MM.1S (cell line): ENCODE results near the gene LAMB3.

Experiments
- DNase-seq: peaks from one replicate; pipeline ENCODE4 v3.0.0-alpha.2; 2015
- H2AFZ ChIP-seq: fragments of 300-600 bp; sonication (generic); 2 replicates; pipeline ENCODE4 v1.6.0; 2016; ENCODE audit warnings: antibody characterized with exemption, low read length
- H3F3A ChIP-seq: fragments of 300-600 bp; sonication (generic); 2 replicates; pipeline ENCODE4 v1.6.1; 2016; ENCODE audit warnings: mild to moderate bottlenecking, antibody characterized with exemption, low read length, moderate library complexity, mixed read lengths; ENCODE audit not compliant: insufficient read depth
- H3K27ac ChIP-seq: fragments of 300-600 bp; sonication (generic); 2 replicates; pipeline ENCODE4 v1.5.1; 2016; ENCODE audit warnings: mild to moderate bottlenecking, low read length
- H3K27me3 ChIP-seq: fragments of 300-600 bp; sonication (generic); replicated peaks from 2 replicates; pipeline ENCODE4 v1.6.0; 2016; ENCODE audit warnings: low read length; ENCODE audit not compliant: insufficient read depth
- H3K36me3 ChIP-seq: fragments of 300-600 bp; sonication (generic); replicated peaks from 2 replicates; pipeline ENCODE4 v1.6.1; 2016; ENCODE audit warnings: mild to moderate bottlenecking, low read length, mixed read lengths; ENCODE audit not compliant: insufficient read depth
- H3K4me1 ChIP-seq: fragments of 300-600 bp; sonication (generic); 2 replicates; pipeline ENCODE4 v1.6.1; 2016; ENCODE audit warnings: low read length, mixed read lengths
- H3K4me2 ChIP-seq: fragments of 300-600 bp; sonication (generic); 2 replicates; pipeline ENCODE4 v1.6.0; 2016; ENCODE audit warnings: low read depth, low read length
- H3K4me3 ChIP-seq: fragments of 300-600 bp; sonication (generic); 2 replicates; pipeline ENCODE4 v1.5.1; 2016; ENCODE audit warnings: low read length, mixed read lengths
- H3K79me2 ChIP-seq: fragments of 300-600 bp; sonication (generic); 2 replicates; pipeline ENCODE4 v1.6.1; 2016; ENCODE audit warnings: mixed run types, low read length, mixed read lengths
- H3K9ac ChIP-seq: fragments of 300-600 bp; sonication (generic); 2 replicates; pipeline ENCODE4 v1.6.1; 2016; ENCODE audit warnings: low read length, mixed read lengths
- H3K9me2 ChIP-seq: fragments of 300-600 bp; sonication (generic); replicated peaks from 2 replicates; pipeline ENCODE4 v1.6.1; 2016; ENCODE audit warnings: mild to moderate bottlenecking, low read length, mixed read lengths; ENCODE audit not compliant: insufficient read depth
- H3K9me3 ChIP-seq: fragments of 300-600 bp; sonication (generic); replicated peaks from 2 replicates; pipeline ENCODE4 v1.6.1; 2016; ENCODE audit warnings: mild to moderate bottlenecking, low read length, mixed read lengths; ENCODE audit not compliant: insufficient read depth
- H4K20me1 ChIP-seq: fragments of 300-600 bp; sonication (generic); 2 replicates; pipeline ENCODE4 v1.6.1; 2016; ENCODE audit warnings: mild to moderate bottlenecking, low read length, moderate library complexity, mixed read lengths; ENCODE audit not compliant: insufficient read depth
- EZH2 ChIP-seq: fragments of 300-600 bp; sonication (generic); optimal IDR thresholded peaks from 2 replicates; pipeline ENCODE3; 2017; ENCODE audit warnings: low read depth, mild to moderate bottlenecking, antibody characterized with exemption, low read length, mixed read lengths
- EZH2phosphoT487 ChIP-seq: fragments of 300-600 bp; sonication (generic); IDR thresholded peaks from 2 replicates; pipeline ENCODE4 v1.6.1; 2018; ENCODE audit warnings: antibody characterized with exemption, low read length
- TF ChIP-seq, protein P1 (sequence below): fragments of 300-600 bp; sonication (generic); IDR thresholded peaks from 2 replicates; pipeline ENCODE4 v1.5.1; 2016; ENCODE audit warnings: antibody characterized with exemption, low read length, mixed read lengths

The LAMB3 gene

DNA sequence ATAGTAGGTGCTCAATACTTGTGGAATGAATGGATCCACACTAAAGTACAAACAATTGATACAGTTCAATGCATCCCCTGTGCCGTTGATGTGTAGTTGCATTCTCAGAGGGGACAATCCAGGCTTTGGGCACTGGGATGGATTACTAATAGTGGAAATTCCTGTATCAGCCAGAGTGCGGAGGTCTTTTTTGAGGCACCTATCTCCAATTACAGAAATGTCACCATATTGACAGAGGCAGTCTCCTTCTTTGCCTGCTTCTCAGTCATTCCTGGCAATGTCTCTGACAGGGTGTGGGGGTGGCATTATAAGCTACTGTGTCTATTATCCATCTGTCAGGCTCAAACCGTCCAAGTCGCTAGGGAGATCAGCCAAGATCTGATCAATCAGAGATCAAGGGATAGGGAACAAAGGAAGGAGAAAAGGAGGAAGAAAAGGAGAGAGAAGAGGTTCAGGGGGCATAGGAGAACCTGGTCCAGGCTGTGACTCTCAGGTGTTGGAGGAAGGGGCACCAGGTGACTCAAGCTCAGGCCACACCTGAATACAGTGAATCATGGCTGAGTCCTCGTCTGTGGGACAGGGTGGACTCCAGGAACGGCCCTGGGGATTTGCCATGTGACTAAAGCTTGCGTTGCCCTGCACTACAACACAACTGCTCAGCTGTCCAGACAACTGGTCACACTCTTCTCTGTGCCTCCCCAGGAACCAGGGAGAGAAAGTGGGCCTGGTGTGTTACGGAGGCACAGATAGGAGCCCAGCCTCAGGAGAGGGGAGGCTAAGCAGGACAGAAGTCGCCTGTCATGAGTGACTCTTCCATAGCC is 3.4 kb upstream of the LAMB3 start:
- no peaks in the 10 kb centered on the region for H3K79me2 ChIP-seq
- H3K4me2 ChIP-seq, result no peak overlapping the region
- H3K9me3 ChIP-seq, result no peaks in the 10 kb centered on the region
- H4K20me1 ChIP-seq, result no peaks in the 10 kb centered on the region
- H3K27me3 ChIP-seq, result no peaks in the 10 kb centered on the region
- H3F3A ChIP-seq, result no peaks in the 10 kb centered on the region
- H3K9me2 ChIP-seq, result no peaks in the 10 kb centered on the region
- H3K36me3 ChIP-seq, result no peaks in the 10 kb centered on the region
- H3K4me3 ChIP-seq, result no peak overlapping the region
- H3K4me1 ChIP-seq, result peaks cover 40% of the 10 kb centered on the region
- H3K27ac ChIP-seq, result no peak overlapping the region
- H2AFZ ChIP-seq, result no peak overlapping the region
- no peak for DNase-seq
- H3K9ac ChIP-seq, result no peak overlapping the region
- TF ChIP-seq, protein P1, sequence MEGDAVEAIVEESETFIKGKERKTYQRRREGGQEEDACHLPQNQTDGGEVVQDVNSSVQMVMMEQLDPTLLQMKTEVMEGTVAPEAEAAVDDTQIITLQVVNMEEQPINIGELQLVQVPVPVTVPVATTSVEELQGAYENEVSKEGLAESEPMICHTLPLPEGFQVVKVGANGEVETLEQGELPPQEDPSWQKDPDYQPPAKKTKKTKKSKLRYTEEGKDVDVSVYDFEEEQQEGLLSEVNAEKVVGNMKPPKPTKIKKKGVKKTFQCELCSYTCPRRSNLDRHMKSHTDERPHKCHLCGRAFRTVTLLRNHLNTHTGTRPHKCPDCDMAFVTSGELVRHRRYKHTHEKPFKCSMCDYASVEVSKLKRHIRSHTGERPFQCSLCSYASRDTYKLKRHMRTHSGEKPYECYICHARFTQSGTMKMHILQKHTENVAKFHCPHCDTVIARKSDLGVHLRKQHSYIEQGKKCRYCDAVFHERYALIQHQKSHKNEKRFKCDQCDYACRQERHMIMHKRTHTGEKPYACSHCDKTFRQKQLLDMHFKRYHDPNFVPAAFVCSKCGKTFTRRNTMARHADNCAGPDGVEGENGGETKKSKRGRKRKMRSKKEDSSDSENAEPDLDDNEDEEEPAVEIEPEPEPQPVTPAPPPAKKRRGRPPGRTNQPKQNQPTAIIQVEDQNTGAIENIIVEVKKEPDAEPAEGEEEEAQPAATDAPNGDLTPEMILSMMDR, result no peak
- TF ChIP-seq EZH2phosphoT487, result no peak
- TF ChIP-seq EZH2, result no peak

DNA sequence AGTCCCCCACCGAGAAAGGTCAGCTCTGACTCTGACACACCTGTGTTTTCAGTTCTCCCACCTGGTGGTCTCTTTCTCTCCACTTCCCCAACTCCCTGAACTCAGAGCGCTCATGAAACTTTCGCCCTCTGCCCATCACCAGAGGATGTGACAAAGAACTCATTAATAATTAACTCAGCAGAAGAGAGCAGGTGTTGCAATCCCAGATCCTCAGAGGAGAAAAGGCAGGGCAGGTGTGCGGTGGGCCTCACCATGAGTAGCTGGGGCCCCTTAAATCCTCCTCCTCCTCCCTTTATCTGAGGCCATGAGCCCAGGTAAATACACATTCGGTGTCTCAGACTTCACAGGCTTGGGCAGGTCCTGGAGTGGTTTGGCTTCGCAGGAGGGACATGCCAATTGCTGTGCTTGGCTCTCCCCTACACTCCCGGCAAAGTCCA is 1.7 kb upstream of the LAMB3 start:
- H3K9me2 ChIP-seq, result no peaks in the 10 kb centered on the region
- H2AFZ ChIP-seq, result no peak overlapping the region
- H4K20me1 ChIP-seq, result no peaks in the 10 kb centered on the region
- H3K4me3 ChIP-seq, result no peak overlapping the region
- H3K4me1 ChIP-seq, result peaks cover 34% of the 10 kb centered on the region
- H3K4me2 ChIP-seq, result no peak overlapping the region
- no peaks in the 10 kb centered on the region for H3K9me3 ChIP-seq
- H3K27ac ChIP-seq, result no peak overlapping the region
- TF ChIP-seq EZH2 (no peak), EZH2phosphoT487 (no peak)
- TF ChIP-seq, protein P1, result no peak
- DNase-seq, result no peak
- no peak overlapping the region for H3K9ac ChIP-seq
- H3K79me2 ChIP-seq, result no peaks in the 10 kb centered on the region
- H3K36me3 ChIP-seq, result no peaks in the 10 kb centered on the region
- H3K27me3 ChIP-seq, result no peaks in the 10 kb centered on the region
- H3F3A ChIP-seq, result no peaks in the 10 kb centered on the region

GRCh38 chr1:209652873-209653401 is 712 bp upstream of the LAMB3 start:
- no peaks in the 10 kb centered on the region for H4K20me1 ChIP-seq
- H3K79me2 ChIP-seq, result no peaks in the 10 kb centered on the region
- no peaks in the 10 kb centered on the region for H3K27me3 ChIP-seq
- H3K36me3 ChIP-seq, result no peaks in the 10 kb centered on the region
- peak overlapping the region; percentile 12; the same call in 1 of the 2 replicates for H3K4me2 ChIP-seq
- no peak overlapping the region for H3K4me3 ChIP-seq
- peak overlapping the region; percentile 17; the same call in 1 of the 2 replicates for H3K27ac ChIP-seq
- H3F3A ChIP-seq, result no peaks in the 10 kb centered on the region
- no peak overlapping the region for H3K9ac ChIP-seq
- no peak overlapping the region for H2AFZ ChIP-seq
- H3K9me3 ChIP-seq, result no peaks in the 10 kb centered on the region
- peaks cover 34% of the 10 kb centered on the region for H3K4me1 ChIP-seq
- TF ChIP-seq, protein P1, result no peak
- no peak for TF ChIP-seq EZH2phosphoT487
- no peak for TF ChIP-seq EZH2
- DNase-seq, result peak; percentile 94
- H3K9me2 ChIP-seq, result no peaks in the 10 kb centered on the region
